GM21737 (cell line): ENCODE measurements around the gene MACO1.
"Not testable (repeated sequence)": the region's sequence is repeated elsewhere in the genome, so short reads cannot be mapped to it uniquely, and the experiment has no call there.

Experiments used
- ATAC-seq: cut with Tn5 transposase; IDR thresholded peaks from one replicate; pipeline ENCODE4 v1.9.1; 2021; ENCODE audit warnings: mild to moderate bottlenecking, moderate library complexity; ENCODE audit not compliant: unreplicated experiment

MACO1 gene

GRCh38 chr1:25484533-25484932 lies 53.8 kb downstream of the MACO1 start:
- ATAC-seq = no peak

- no peak for ATAC-seq
Observed at GRCh38 chr1:25485536-25486411, 55.1 kb downstream of the MACO1 start.

GRCh38 chr1:25486602-25487001 lies 55.9 kb downstream of the MACO1 start:
- ATAC-seq = no peak

GRCh38 chr1:25487628-25488027 lies 56.9 kb downstream of the MACO1 start:
- no peak for ATAC-seq

- ATAC-seq = no peak
Observed at GRCh38 chr1:25492323-25492722, 61.6 kb downstream of the MACO1 start.

GRCh38 chr1:25494952-25495351 lies 64.3 kb downstream of the MACO1 start:
- no peak for ATAC-seq

- no peak for ATAC-seq
Observed at GRCh38 chr1:25500694-25501093, 70.0 kb downstream of the MACO1 start.

- no peak for ATAC-seq
Observed at GRCh38 chr1:25501235-25502058, 70.8 kb downstream of the MACO1 start.

- ATAC-seq = no peak
Observed at GRCh38 chr1:25502957-25503356, 72.3 kb downstream of the MACO1 start.

- no peak for ATAC-seq
Observed at GRCh38 chr1:25503551-25504426, 73.1 kb downstream of the MACO1 start.

GRCh38 chr1:25504706-25505595 lies 74.3 kb downstream of the MACO1 start:
- ATAC-seq = no peak

- no peak for ATAC-seq
Observed at GRCh38 chr1:25505656-25506385, 75.1 kb downstream of the MACO1 start.

- not testable (repeated sequence) for ATAC-seq
Observed at GRCh38 chr1:25506566-25507463, 76.1 kb downstream of the MACO1 start.

- ATAC-seq = no peak
Observed at GRCh38 chr1:25513666-25514065, 83.0 kb downstream of the MACO1 start.

- ATAC-seq = no peak
Observed at GRCh38 chr1:25515033-25515432, 84.3 kb downstream of the MACO1 start.

- ATAC-seq = no peak
Observed at GRCh38 chr1:25516686-25517085, 86.0 kb downstream of the MACO1 start.

GRCh38 chr1:25517476-25518394 lies 87.0 kb downstream of the MACO1 start:
- ATAC-seq = no peak
